H1 (cell line): ENCODE measurements around the gene KIAA1586. TPM values are rescaled to one million over a fixed set of nuclear protein-coding genes. Genes with fewer than 3 reads are reported as not detected.
"Not testable (repeated sequence)": the region's sequence is repeated elsewhere in the genome, so short reads cannot be mapped to it uniquely, and the experiment has no call there.

ENCODE experiments used
- CTCF ChIA-PET: fragments of 300-600 bp; sonication (Branson Sonifier 250); formaldehyde crosslinking; loops from one replicate; lab custom pipeline; 2021; ENCODE audit not compliant: partially characterized antibody; lab: Charles Lee
- POLR2A ChIA-PET: fragments of 300-600 bp; sonication (Branson Sonifier 250); formaldehyde crosslinking; loops from one replicate; lab custom pipeline; 2021; ENCODE audit warnings: inconsistent platforms; ENCODE audit not compliant: partially characterized antibody; lab: Charles Lee
- DNase-seq, 2 experiments: peaks; one replicate each; pipeline versions ENCODE4 v3.0.0 to v3.0.0-alpha.2; 2010 to 2022; ENCODE audit warnings: low spot score in 2 of 2, low read depth in 1 of 2, mixed read lengths in 1 of 2
- FAIRE-seq: peaks from 2 replicates; lab custom pipeline; 2011; peaks lifted over from hg19 to GRCh38; lab: Jason Lieb, UNC
- H2AFZ ChIP-seq: 2 replicates; pipeline ENCODE4 v1.8.1; 2012; ENCODE audit warnings: low read length, inconsistent platforms
- H2AK5ac ChIP-seq: 2 replicates; pipeline ENCODE4 v1.6.1; 2013; ENCODE audit warnings: low read depth, low read length
- H2BK120ac ChIP-seq: replicated peaks from 2 replicates; pipeline ENCODE3; 2013; ENCODE audit warnings: low read depth, low read length, inconsistent platforms
- H2BK12ac ChIP-seq: 2 replicates; pipeline ENCODE4 v1.6.1; 2013; ENCODE audit warnings: low read depth, low read length
- H2BK15ac ChIP-seq: 2 replicates; pipeline ENCODE4 v1.6.1; 2013; ENCODE audit warnings: low read length
- H2BK20ac ChIP-seq: 2 replicates; pipeline ENCODE4 v1.6.1; 2013; ENCODE audit warnings: low read length
- H2BK5ac ChIP-seq: 2 replicates; pipeline ENCODE4 v1.6.1; 2013; ENCODE audit warnings: low read depth, low read length
- H3K14ac ChIP-seq: 2 replicates; pipeline ENCODE4 v1.6.1; 2013; ENCODE audit warnings: inconsistent platforms; ENCODE audit not compliant: insufficient read length
- H3K18ac ChIP-seq: 2 replicates; pipeline ENCODE4 v1.6.1; 2013; ENCODE audit warnings: low read length; ENCODE audit errors: extremely low read depth
- H3K23ac ChIP-seq: 2 replicates; pipeline ENCODE4 v1.6.1; 2013; ENCODE audit warnings: inconsistent platforms; ENCODE audit not compliant: insufficient read length
- H3K23me2 ChIP-seq: 2 replicates; pipeline ENCODE4 v1.6.1; 2013; ENCODE audit warnings: low read depth, low read length
- H3K27ac ChIP-seq: 2 replicates; pipeline ENCODE4 v1.6.1; 2011; ENCODE audit warnings: low read depth, low read length, inconsistent platforms
- H3K27me3 ChIP-seq, 4 experiments: replicated peaks in 1 of 4; 1 replicate in 1 of 4; 2 replicates in 3 of 4; pipeline versions ENCODE4 v1.6.1 to v1.8.1; 2011 to 2013; ENCODE audit warnings: low read length in 3 of 4, mild to moderate bottlenecking in 3 of 4, inconsistent platforms in 2 of 4, mixed read lengths in 2 of 4, moderate library complexity in 1 of 4; ENCODE audit not compliant: control insufficient read depth in 3 of 4, insufficient read depth in 3 of 4; ENCODE audit errors: extremely low read depth in 1 of 4
- H3K36me3 ChIP-seq, 4 experiments: 2 replicates each; pipeline versions ENCODE4 v1.6.1 to v1.8.1; 2011 to 2013; ENCODE audit warnings: mild to moderate bottlenecking in 4 of 4, low read length in 3 of 4, moderate library complexity in 2 of 4, control low read depth in 1 of 4, inconsistent platforms in 1 of 4; ENCODE audit not compliant: insufficient read depth in 4 of 4, control insufficient read depth in 2 of 4
- H3K4ac ChIP-seq: replicated peaks from 2 replicates; pipeline ENCODE3; 2013; ENCODE audit warnings: low read length, low read depth, mixed read lengths, inconsistent platforms; ENCODE audit not compliant: insufficient read length
- H3K4me1 ChIP-seq, 4 experiments: replicated peaks in 1 of 4; 1 replicate in 1 of 4; 2 replicates in 3 of 4; pipeline versions ENCODE4 v1.6.1 to v1.8.1; 2011 to 2013; ENCODE audit warnings: low read length in 3 of 4, inconsistent platforms in 2 of 4, mixed read lengths in 1 of 4; ENCODE audit not compliant: insufficient read depth in 4 of 4, control insufficient read depth in 3 of 4
- H3K4me2 ChIP-seq, 2 experiments: 2 replicates each; pipeline versions ENCODE4 v1.6.1 to v1.8.1; 2011 to 2013; ENCODE audit warnings: low read depth in 2 of 2, low read length in 2 of 2, control low read depth in 1 of 2, inconsistent platforms in 1 of 2, mild to moderate bottlenecking in 1 of 2; ENCODE audit not compliant: insufficient read depth in 1 of 2
- H3K4me3 ChIP-seq, 4 experiments: fragments of 200-600, 300-600 bp in 1 of 4; sonication (generic), shearing (Covaris generic), sonication (Bioruptor Twin) in 1 of 4; 2 replicates each; pipeline versions ENCODE4 v1.5.1 to v1.8.1; 2011 to 2016; ENCODE audit warnings: low read length in 4 of 4, low read depth in 3 of 4, control low read depth in 2 of 4, inconsistent platforms in 2 of 4, mild to moderate bottlenecking in 2 of 4, mixed read lengths in 1 of 4, moderate library complexity in 1 of 4; ENCODE audit not compliant: insufficient read depth in 2 of 4; ENCODE audit errors: extremely low read depth in 1 of 4
- H3K56ac ChIP-seq: replicated peaks from 2 replicates; pipeline ENCODE3; 2013; ENCODE audit warnings: low read depth, mild to moderate bottlenecking, mixed read lengths, low read length, inconsistent platforms; ENCODE audit not compliant: insufficient read length
- H3K79me1 ChIP-seq: 2 replicates; pipeline ENCODE4 v1.6.1; 2013; ENCODE audit warnings: low read depth, low read length, control low read depth
- H3K79me2 ChIP-seq, 2 experiments: 2 replicates each; pipeline versions ENCODE4 v1.6.1 to v1.8.1; 2012 to 2013; ENCODE audit warnings: low read length in 2 of 2, mild to moderate bottlenecking in 2 of 2, inconsistent platforms in 1 of 2; ENCODE audit not compliant: insufficient read depth in 2 of 2, control insufficient read depth in 1 of 2
- H3K9ac ChIP-seq, 4 experiments: replicated peaks in 1 of 4; 1 replicate in 1 of 4; 2 replicates in 3 of 4; pipeline versions ENCODE4 v1.6.1 to v1.8.1; 2011 to 2013; ENCODE audit warnings: low read depth in 3 of 4, low read length in 3 of 4, control low read depth in 2 of 4, mild to moderate bottlenecking in 2 of 4, moderate library complexity in 2 of 4, inconsistent platforms in 1 of 4; ENCODE audit errors: extremely low read depth in 1 of 4
- H3K9me3 ChIP-seq, 2 experiments: 2 replicates each; pipeline versions ENCODE4 v1.6.1 to v1.8.1; 2012 to 2013; ENCODE audit warnings: mild to moderate bottlenecking in 2 of 2, moderate library complexity in 2 of 2, control low read depth in 1 of 2, inconsistent platforms in 1 of 2, low read depth in 1 of 2, low read length in 1 of 2, mixed read lengths in 1 of 2; ENCODE audit not compliant: insufficient read depth in 2 of 2
- H4K20me1 ChIP-seq, 2 experiments: replicated peaks in 1 of 2; 2 replicates each; pipeline versions ENCODE3 to v1.8.1; 2011 to 2013; ENCODE audit warnings: inconsistent platforms in 2 of 2, low read length in 2 of 2, mild to moderate bottlenecking in 1 of 2; ENCODE audit not compliant: insufficient read depth in 2 of 2, control insufficient read depth in 1 of 2
- H4K5ac ChIP-seq: 2 replicates; pipeline ENCODE4 v1.6.1; 2013; ENCODE audit warnings: low read length, low read depth, mixed read lengths, inconsistent platforms; ENCODE audit not compliant: insufficient read length
- H4K8ac ChIP-seq: 2 replicates; pipeline ENCODE4 v1.8.0; 2013; ENCODE audit warnings: mild to moderate bottlenecking, moderate library complexity, low read length, inconsistent platforms; ENCODE audit not compliant: insufficient read depth; ENCODE audit errors: extremely low read depth
- H4K91ac ChIP-seq: replicated peaks from 2 replicates; pipeline ENCODE3; 2013; ENCODE audit warnings: low read length, mixed read lengths, inconsistent platforms; ENCODE audit not compliant: insufficient read length
- whole genome bisulfite sequencing, 2 experiments: shearing (Covaris generic) in 1 of 2; methylation state at CpG; one replicate each; pipeline versions ENCODE4 v1.1.6 to v1.1.7; 2013 to 2015; ENCODE audit warnings: low lambda C conversion rate in 2 of 2, mixed read lengths in 2 of 2, inconsistent platforms in 1 of 2, low coverage in 1 of 2, missing lambda C conversion rate in 1 of 2; ENCODE audit not compliant: insufficient replicate concordance in 2 of 2, insufficient coverage in 1 of 2, insufficient read length in 1 of 2; ENCODE audit errors: extremely low coverage in 1 of 2, missing lambda C conversion rate in 1 of 2; 5-methylcytosine and 5-hydroxymethylcytosine counted together
- polyA plus RNA-seq, 7 experiments: library from polyadenylated mRNA; depleted of rRNA in 3 of 7; stranded (reverse) in 5 of 7; unstranded in 2 of 7; fragments of >200 nt in 5 of 7; fragments of 200-250 nt in 2 of 7; gene quantifications; 1 replicate in 5 of 7; 2 replicates in 1 of 7; 4 replicates in 1 of 7; pipeline versions ENCODE4 v1.2.1 to v1.2.3, GENCODE V29; 2011 to 2013; ENCODE audit warnings: missing spikeins in 2 of 7, mixed read lengths in 2 of 7
- total RNA-seq: library from RNA; stranded (reverse); fragmentation: NEBNext Ultra II Directional; extraction: Animal tissue kit (Norgen Biotek cat#: 25700); gene quantifications from 2 replicates; pipeline ENCODE4 v1.2.1, GENCODE V29; 2021

The KIAA1586 gene
- total and polyA plus RNA-seq, 2 of the 8 experiments (the other 6 are each of a cell fraction or from before 2014, with no cell fraction given) = 2.1 to 24.4 TPM

DNA sequence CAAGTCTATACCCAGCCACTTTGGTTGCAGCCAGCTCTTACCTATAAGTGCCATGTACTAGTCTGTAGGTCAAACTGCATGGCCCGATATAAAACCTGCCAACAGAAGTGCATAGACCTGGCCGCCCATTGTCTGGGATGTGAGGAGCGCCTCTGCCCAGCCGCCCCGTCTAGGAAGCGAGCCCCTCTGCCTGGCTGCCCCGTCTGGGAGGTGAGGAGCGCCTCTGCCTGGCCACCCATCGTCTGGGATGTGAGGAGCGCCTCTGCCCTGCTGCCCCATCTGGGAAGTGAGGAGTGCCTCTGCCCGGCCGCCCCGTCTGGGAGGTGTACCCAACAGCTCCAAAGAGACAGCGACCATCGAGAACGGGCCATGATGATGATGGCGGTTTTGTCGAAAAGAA is 46.7 kb upstream of the KIAA1586 start:
- CTCF ChIA-PET = interaction anchor here (0.9 to 1.2 kb wide), 2 partner anchors 21 to 25 kb away, joined by 3 to 5 read pairs; no protein-coding TSS in a partner anchor
- H3K18ac ChIP-seq, H2BK15ac ChIP-seq, H3K56ac ChIP-seq, H2AK5ac ChIP-seq, POLR2A ChIA-PET, H3K4me1 ChIP-seq, FAIRE-seq, H4K20me1 ChIP-seq, H4K91ac ChIP-seq, H3K27ac ChIP-seq, H3K23me2 ChIP-seq, H2BK5ac ChIP-seq, H3K4me2 ChIP-seq, H3K79me1 ChIP-seq, H3K79me2 ChIP-seq, H3K36me3 ChIP-seq, H3K23ac ChIP-seq, H3K9ac ChIP-seq, H3K14ac ChIP-seq, H2BK12ac ChIP-seq, DNase-seq, H4K5ac ChIP-seq, H3K4me3 ChIP-seq, H2BK120ac ChIP-seq, H3K27me3 ChIP-seq, H4K8ac ChIP-seq, H2BK20ac ChIP-seq, H3K4ac ChIP-seq, H2AFZ ChIP-seq: not testable (repeated sequence)
- WGBS, 2 experiments = 94% methylated on average over 11 of the region's 18 CpGs; no CpG with 5 or more reads in 1 of the 2 experiments
- H3K9me3 ChIP-seq = peaks cover 11 to 13% of the 10 kb centered on the region in 2 experiments
